SK-N-SH treated with all-trans-retinoic acid at 6 μM for 48 hours (cell line): Measurements from ENCODE around the gene MRPS6.

Experiments used
- ATAC-seq: fragments of 200-7000 bp; cut with Tn5 transposase; 3 replicates; pipeline ENCODE4 v1.9.1; 2020; ENCODE audit warnings: mild to moderate bottlenecking, moderate library complexity
- ARNTL ChIP-seq: fragments of 450-650 bp; formaldehyde crosslinking; IDR thresholded peaks from 2 replicates; pipeline ENCODE4 v1.5.0; 2020; ENCODE audit warnings: low read depth, mild to moderate bottlenecking, moderate library complexity, borderline replicate concordance
- BACH2 ChIP-seq: fragments of 250-450 bp; sonication (Bioruptor Pico); IDR thresholded peaks from 2 replicates; pipeline ENCODE4 v1.9.0; 2021; ENCODE audit warnings: mild to moderate bottlenecking, borderline replicate concordance
- CSDC2 ChIP-seq: fragments of 250-450 bp; sonication (Bioruptor Pico); IDR thresholded peaks from 2 replicates; pipeline ENCODE4 v1.5.0; 2020; ENCODE audit warnings: mild to moderate bottlenecking, moderate library complexity
- ESRRG ChIP-seq: fragments of 250-450 bp; sonication (Bioruptor Pico); IDR thresholded peaks from 2 replicates; pipeline ENCODE4 v1.6.1; 2021; ENCODE audit warnings: mild to moderate bottlenecking
- GLIS3 ChIP-seq: fragments of 250-450 bp; sonication (Bioruptor Pico); IDR thresholded peaks from 2 replicates; pipeline ENCODE4 v1.5.0; 2020; ENCODE audit warnings: mild to moderate bottlenecking, moderate library complexity
- ISL1 ChIP-seq: fragments of 250-450 bp; sonication (Bioruptor Pico); IDR thresholded peaks from 2 replicates; pipeline ENCODE4 v2.1.2; 2022; ENCODE audit warnings: mild to moderate bottlenecking, moderate library complexity
- OSR1 ChIP-seq: fragments of 250-450 bp; sonication (Bioruptor Pico); IDR thresholded peaks from 2 replicates; pipeline ENCODE4 v1.8.0; 2022; ENCODE audit warnings: moderate library complexity, mild to moderate bottlenecking, inconsistent platforms
- PPARA ChIP-seq: fragments of 250-450 bp; sonication (Bioruptor Pico); IDR thresholded peaks from 2 replicates; pipeline ENCODE4 v1.5.0; 2020; ENCODE audit warnings: mild to moderate bottlenecking, borderline replicate concordance
- RARB ChIP-seq: fragments of 250-450 bp; sonication (Bioruptor Pico); IDR thresholded peaks from 2 replicates; pipeline ENCODE4 v1.8.0; 2021; ENCODE audit warnings: mild to moderate bottlenecking, moderate library complexity
- SNAI2 ChIP-seq: fragments of 250-450 bp; sonication (Bioruptor Pico); IDR thresholded peaks from 2 replicates; pipeline ENCODE4 v1.5.0; 2020; ENCODE audit warnings: mild to moderate bottlenecking, moderate library complexity
- TCF4 ChIP-seq: fragments of 250-450 bp; sonication (Bioruptor Pico); IDR thresholded peaks from 2 replicates; pipeline ENCODE4 v1.8.0; 2021; ENCODE audit warnings: mild to moderate bottlenecking, moderate library complexity, borderline replicate concordance
- TOX ChIP-seq: fragments of 250-450 bp; sonication (Bioruptor Pico); IDR thresholded peaks from 2 replicates; pipeline ENCODE4 v1.8.0; 2021; ENCODE audit warnings: mild to moderate bottlenecking, moderate library complexity, borderline replicate concordance
- ZC3H10 ChIP-seq: fragments of 250-450 bp; sonication (Bioruptor Pico); IDR thresholded peaks from 2 replicates; pipeline ENCODE4 v1.5.1; 2021; ENCODE audit warnings: mild to moderate bottlenecking, moderate library complexity
- ZFP30 ChIP-seq: fragments of 450-650 bp; formaldehyde crosslinking; IDR thresholded peaks from 2 replicates; pipeline ENCODE4 v1.5.0; 2022; ENCODE audit warnings: mild to moderate bottlenecking, moderate library complexity
- ZNF565 ChIP-seq: fragments of 450-650 bp; formaldehyde crosslinking; conservative IDR thresholded peaks from 2 replicates; pipeline ENCODE4 v1.5.0; 2020; ENCODE audit warnings: low read depth, mild to moderate bottlenecking, moderate library complexity
- ZNF70 ChIP-seq: fragments of 450-650 bp; formaldehyde crosslinking; IDR thresholded peaks from 2 replicates; pipeline ENCODE4 v1.5.0; 2020; ENCODE audit warnings: mild to moderate bottlenecking, moderate library complexity
- ZNF8 ChIP-seq: fragments of 450-650 bp; formaldehyde crosslinking; IDR thresholded peaks from 2 replicates; pipeline ENCODE4 v1.5.0; 2020; ENCODE audit warnings: mild to moderate bottlenecking, moderate library complexity
- TF ChIP-seq, protein P1 (sequence below): fragments of 250-450 bp; sonication (Bioruptor Pico); IDR thresholded peaks from 2 replicates; pipeline ENCODE4 v1.5.1; 2020; ENCODE audit warnings: low read depth, mild to moderate bottlenecking, moderate library complexity
- TF ChIP-seq, protein P2 (sequence below): fragments of 250-450 bp; sonication (Bioruptor Pico); IDR thresholded peaks from 2 replicates; pipeline ENCODE4 v1.8.0; 2020; ENCODE audit warnings: mild to moderate bottlenecking, moderate library complexity, borderline replicate concordance
- TF ChIP-seq, protein P3 (sequence below): fragments of 250-450 bp; sonication (Bioruptor Pico); IDR thresholded peaks from 2 replicates; pipeline ENCODE4 v1.5.1; 2021; ENCODE audit warnings: mild to moderate bottlenecking, moderate library complexity
- TF ChIP-seq, protein P4 (sequence below): fragments of 250-450 bp; sonication (Bioruptor Pico); IDR thresholded peaks from 2 replicates; pipeline ENCODE4 v1.5.0; 2020; ENCODE audit warnings: mild to moderate bottlenecking, moderate library complexity
- TF ChIP-seq, protein P5 (sequence below): fragments of 250-450 bp; sonication (Bioruptor Pico); IDR thresholded peaks from 2 replicates; pipeline ENCODE4 v1.8.0; 2021; ENCODE audit warnings: low read depth, mild to moderate bottlenecking, moderate library complexity, borderline replicate concordance

Gene MRPS6

DNA sequence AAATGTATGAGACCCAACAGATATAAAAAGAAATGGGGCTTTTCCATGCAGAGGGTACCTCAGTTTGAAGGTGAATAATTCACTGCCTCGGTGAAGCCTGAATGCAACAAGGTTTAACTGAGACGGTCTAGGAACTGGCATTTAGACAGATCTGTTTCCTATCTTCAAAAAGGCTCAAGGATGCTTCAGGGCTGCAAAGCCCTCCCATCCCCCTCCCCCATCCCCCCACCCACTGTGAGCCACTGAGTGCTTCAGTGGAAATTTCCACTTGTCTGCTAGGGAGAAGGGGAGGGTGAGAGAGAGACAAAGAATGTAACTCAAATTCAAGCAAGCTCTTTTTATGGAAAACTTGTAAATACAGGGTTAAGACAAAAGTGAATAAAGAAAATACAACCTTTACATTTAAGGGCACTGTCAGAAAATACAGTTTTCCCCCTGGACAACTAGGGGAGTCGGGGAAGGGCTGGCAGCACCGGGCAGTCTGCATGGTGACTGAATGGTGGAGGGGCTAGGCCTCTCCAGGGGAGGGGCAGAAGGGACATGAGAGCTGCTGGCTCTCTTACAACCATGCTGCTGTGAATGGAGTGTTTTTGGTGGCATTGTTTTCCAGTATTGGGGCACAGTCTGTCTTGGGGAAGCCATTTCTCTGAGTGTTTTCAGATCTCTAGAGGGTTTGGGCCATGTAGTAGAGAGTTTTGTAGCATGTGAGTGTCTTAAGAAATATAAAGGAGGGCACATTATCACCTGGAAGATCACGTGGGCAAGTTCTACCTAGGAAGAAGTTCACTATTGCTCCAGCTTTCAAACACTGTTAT is 56.7 kb downstream of the MRPS6 start:
- ATAC-seq = peak; percentile 8
- TF ChIP-seq TOX (CRISPR knock-in tag) = no peak
- TF ChIP-seq PPARA (CRISPR knock-in tag) = no peak
- no peak for TF ChIP-seq CSDC2 (CRISPR knock-in tag)
- no peak for TF ChIP-seq ZFP30 (CRISPR knock-in tag)
- TF ChIP-seq TCF4 (CRISPR knock-in tag) = no peak
- TF ChIP-seq, protein P1, sequence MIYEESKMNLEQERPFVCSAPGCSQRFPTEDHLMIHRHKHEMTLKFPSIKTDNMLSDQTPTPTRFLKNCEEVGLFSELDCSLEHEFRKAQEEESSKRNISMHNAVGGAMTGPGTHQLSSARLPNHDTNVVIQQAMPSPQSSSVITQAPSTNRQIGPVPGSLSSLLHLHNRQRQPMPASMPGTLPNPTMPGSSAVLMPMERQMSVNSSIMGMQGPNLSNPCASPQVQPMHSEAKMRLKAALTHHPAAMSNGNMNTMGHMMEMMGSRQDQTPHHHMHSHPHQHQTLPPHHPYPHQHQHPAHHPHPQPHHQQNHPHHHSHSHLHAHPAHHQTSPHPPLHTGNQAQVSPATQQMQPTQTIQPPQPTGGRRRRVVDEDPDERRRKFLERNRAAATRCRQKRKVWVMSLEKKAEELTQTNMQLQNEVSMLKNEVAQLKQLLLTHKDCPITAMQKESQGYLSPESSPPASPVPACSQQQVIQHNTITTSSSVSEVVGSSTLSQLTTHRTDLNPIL (CRISPR knock-in tag) = no peak
- no peak for TF ChIP-seq ESRRG (CRISPR knock-in tag)
- TF ChIP-seq ARNTL (CRISPR knock-in tag) = no peak
- no peak for TF ChIP-seq RARB (CRISPR knock-in tag)
- TF ChIP-seq, protein P2, sequence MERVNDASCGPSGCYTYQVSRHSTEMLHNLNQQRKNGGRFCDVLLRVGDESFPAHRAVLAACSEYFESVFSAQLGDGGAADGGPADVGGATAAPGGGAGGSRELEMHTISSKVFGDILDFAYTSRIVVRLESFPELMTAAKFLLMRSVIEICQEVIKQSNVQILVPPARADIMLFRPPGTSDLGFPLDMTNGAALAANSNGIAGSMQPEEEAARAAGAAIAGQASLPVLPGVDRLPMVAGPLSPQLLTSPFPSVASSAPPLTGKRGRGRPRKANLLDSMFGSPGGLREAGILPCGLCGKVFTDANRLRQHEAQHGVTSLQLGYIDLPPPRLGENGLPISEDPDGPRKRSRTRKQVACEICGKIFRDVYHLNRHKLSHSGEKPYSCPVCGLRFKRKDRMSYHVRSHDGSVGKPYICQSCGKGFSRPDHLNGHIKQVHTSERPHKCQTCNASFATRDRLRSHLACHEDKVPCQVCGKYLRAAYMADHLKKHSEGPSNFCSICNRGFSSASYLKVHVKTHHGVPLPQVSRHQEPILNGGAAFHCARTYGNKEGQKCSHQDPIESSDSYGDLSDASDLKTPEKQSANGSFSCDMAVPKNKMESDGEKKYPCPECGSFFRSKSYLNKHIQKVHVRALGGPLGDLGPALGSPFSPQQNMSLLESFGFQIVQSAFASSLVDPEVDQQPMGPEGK (CRISPR knock-in tag) = no peak
- no peak for TF ChIP-seq GLIS3 (CRISPR knock-in tag)
- TF ChIP-seq SNAI2 = no peak
- no peak for TF ChIP-seq ZNF70 (CRISPR knock-in tag)
- TF ChIP-seq, protein P3, sequence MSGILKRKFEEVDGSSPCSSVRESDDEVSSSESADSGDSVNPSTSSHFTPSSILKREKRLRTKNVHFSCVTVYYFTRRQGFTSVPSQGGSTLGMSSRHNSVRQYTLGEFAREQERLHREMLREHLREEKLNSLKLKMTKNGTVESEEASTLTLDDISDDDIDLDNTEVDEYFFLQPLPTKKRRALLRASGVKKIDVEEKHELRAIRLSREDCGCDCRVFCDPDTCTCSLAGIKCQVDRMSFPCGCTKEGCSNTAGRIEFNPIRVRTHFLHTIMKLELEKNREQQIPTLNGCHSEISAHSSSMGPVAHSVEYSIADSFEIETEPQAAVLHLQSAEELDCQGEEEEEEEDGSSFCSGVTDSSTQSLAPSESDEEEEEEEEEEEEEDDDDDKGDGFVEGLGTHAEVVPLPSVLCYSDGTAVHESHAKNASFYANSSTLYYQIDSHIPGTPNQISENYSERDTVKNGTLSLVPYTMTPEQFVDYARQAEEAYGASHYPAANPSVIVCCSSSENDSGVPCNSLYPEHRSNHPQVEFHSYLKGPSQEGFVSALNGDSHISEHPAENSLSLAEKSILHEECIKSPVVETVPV (CRISPR knock-in tag) = no peak
- TF ChIP-seq ISL1 (CRISPR knock-in tag) = no peak
- no peak for TF ChIP-seq ZNF565 (CRISPR knock-in tag)

DNA sequence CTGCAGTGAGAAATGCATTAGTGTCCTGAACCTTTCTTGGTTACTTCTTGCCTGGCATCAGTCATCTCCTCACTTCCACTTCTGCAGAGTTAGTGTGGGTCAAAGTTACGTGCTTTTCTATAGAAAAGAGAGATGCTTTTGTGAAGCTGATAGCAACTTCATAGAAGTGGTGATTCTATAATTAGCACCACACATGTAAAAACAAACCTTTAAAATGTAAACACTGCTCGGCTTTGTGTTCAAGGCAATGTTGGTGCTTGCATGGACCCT is 57.3 kb downstream of the MRPS6 start:
- ATAC-seq = no peak
- TF ChIP-seq GLIS3 (CRISPR knock-in tag) = no peak
- TF ChIP-seq, all 23 proteins: peak for 0

DNA sequence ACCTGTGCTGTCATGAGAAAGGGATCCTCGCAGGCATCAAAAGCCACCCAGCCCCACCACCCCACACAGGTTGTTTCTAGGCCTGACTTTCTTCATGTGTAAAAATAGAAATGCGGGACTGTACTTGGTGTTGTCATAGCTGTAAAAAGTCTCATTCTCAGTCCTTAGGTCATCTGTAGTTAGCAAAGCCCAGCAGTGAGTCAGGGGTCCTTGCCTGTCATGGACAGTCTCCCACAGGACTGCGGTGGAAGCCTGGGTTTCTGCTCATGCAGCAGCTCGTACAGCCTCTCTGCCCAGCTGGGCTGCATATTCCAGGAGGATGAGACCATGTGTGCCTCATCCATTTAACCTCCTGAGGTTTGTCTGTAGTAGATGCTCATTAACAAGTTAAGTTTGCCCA is 58.2 kb downstream of the MRPS6 start:
- ATAC-seq = no peak
- no peak for TF ChIP-seq TOX (CRISPR knock-in tag)
- no peak for TF ChIP-seq OSR1
- TF ChIP-seq CSDC2 (CRISPR knock-in tag) = no peak
- TF ChIP-seq ZNF8 (CRISPR knock-in tag) = no peak
- no peak for TF ChIP-seq GLIS3 (CRISPR knock-in tag)
- no peak for TF ChIP-seq ESRRG (CRISPR knock-in tag)
- no peak for TF ChIP-seq ZFP30 (CRISPR knock-in tag)
- TF ChIP-seq ZNF70 (CRISPR knock-in tag) = no peak
- TF ChIP-seq ZNF565 (CRISPR knock-in tag) = no peak
- TF ChIP-seq, protein P4, sequence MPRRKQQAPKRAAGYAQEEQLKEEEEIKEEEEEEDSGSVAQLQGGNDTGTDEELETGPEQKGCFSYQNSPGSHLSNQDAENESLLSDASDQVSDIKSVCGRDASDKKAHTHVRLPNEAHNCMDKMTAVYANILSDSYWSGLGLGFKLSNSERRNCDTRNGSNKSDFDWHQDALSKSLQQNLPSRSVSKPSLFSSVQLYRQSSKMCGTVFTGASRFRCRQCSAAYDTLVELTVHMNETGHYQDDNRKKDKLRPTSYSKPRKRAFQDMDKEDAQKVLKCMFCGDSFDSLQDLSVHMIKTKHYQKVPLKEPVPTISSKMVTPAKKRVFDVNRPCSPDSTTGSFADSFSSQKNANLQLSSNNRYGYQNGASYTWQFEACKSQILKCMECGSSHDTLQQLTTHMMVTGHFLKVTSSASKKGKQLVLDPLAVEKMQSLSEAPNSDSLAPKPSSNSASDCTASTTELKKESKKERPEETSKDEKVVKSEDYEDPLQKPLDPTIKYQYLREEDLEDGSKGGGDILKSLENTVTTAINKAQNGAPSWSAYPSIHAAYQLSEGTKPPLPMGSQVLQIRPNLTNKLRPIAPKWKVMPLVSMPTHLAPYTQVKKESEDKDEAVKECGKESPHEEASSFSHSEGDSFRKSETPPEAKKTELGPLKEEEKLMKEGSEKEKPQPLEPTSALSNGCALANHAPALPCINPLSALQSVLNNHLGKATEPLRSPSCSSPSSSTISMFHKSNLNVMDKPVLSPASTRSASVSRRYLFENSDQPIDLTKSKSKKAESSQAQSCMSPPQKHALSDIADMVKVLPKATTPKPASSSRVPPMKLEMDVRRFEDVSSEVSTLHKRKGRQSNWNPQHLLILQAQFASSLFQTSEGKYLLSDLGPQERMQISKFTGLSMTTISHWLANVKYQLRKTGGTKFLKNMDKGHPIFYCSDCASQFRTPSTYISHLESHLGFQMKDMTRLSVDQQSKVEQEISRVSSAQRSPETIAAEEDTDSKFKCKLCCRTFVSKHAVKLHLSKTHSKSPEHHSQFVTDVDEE (CRISPR knock-in tag) = no peak
- no peak for TF ChIP-seq ARNTL (CRISPR knock-in tag)
- no peak for TF ChIP-seq ISL1 (CRISPR knock-in tag)
- no peak for TF ChIP-seq BACH2 (CRISPR knock-in tag)
- TF ChIP-seq RARB (CRISPR knock-in tag) = no peak
- TF ChIP-seq, protein P5, sequence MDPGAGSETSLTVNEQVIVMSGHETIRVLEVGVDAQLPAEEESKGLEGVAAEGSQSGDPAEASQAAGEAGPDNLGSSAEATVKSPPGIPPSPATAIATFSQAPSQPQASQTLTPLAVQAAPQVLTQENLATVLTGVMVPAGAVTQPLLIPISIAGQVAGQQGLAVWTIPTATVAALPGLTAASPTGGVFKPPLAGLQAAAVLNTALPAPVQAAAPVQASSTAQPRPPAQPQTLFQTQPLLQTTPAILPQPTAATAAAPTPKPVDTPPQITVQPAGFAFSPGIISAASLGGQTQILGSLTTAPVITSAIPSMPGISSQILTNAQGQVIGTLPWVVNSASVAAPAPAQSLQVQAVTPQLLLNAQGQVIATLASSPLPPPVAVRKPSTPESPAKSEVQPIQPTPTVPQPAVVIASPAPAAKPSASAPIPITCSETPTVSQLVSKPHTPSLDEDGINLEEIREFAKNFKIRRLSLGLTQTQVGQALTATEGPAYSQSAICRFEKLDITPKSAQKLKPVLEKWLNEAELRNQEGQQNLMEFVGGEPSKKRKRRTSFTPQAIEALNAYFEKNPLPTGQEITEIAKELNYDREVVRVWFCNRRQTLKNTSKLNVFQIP = no peak
- TF ChIP-seq, protein P1 (CRISPR knock-in tag) = no peak
- TF ChIP-seq, protein P3 (CRISPR knock-in tag) = no peak
- TF ChIP-seq TCF4 (CRISPR knock-in tag) = no peak
- TF ChIP-seq ZC3H10 (CRISPR knock-in tag) = no peak
- TF ChIP-seq PPARA (CRISPR knock-in tag) = no peak
